Inflammatory macrophage treated with lipopolysaccharide for 1 hour (primary cell): Measurements from ENCODE around the gene ELP1.
A peak's percentile ranks its signal among the peaks of the same experiment; 100 is the strongest.

Source experiments
- DNase-seq, 2 donors: peaks; one replicate each; pipeline ENCODE4 v3.0.0-alpha.2; 2020 to 2022

ELP1 gene

GRCh38 chr9:108882052-108882888 is 51.7 kb downstream of the ELP1 start:
- DNase-seq: no peak

- DNase-seq: no peak
Measured at GRCh38 chr9:108880738-108881316, 53.1 kb downstream of the ELP1 start.

GRCh38 chr9:108877524-108877923 is 56.4 kb downstream of the ELP1 start:
- DNase-seq: no peak

GRCh38 chr9:108876425-108876824 is 57.5 kb downstream of the ELP1 start:
- no peak for DNase-seq

GRCh38 chr9:108874058-108874788 is 59.7 kb downstream of the ELP1 start:
- DNase-seq: no peak

GRCh38 chr9:108869092-108869725 is 64.7 kb downstream of the ELP1 start:
- DNase-seq: no peak

GRCh38 chr9:108867829-108868228 is 66.1 kb downstream of the ELP1 start:
- DNase-seq: no peak

- DNase-seq: no peak
Measured at GRCh38 chr9:108867116-108867515, 66.8 kb downstream of the ELP1 start.

GRCh38 chr9:108866001-108866420 is 67.9 kb downstream of the ELP1 start:
- DNase-seq: no peak

GRCh38 chr9:108865037-108865436 is 68.9 kb downstream of the ELP1 start:
- DNase-seq: no peak

GRCh38 chr9:108864446-108864845 is 69.5 kb downstream of the ELP1 start:
- no peak for DNase-seq

- peak in 1 of 2 donors; percentile 30 for DNase-seq
Measured at GRCh38 chr9:108863891-108864290, 70.0 kb downstream of the ELP1 start.

- DNase-seq: no peak
Measured at GRCh38 chr9:108861997-108862396, 71.9 kb downstream of the ELP1 start, which contains the start of gene ACTL7A. ACTL7A (plus strand) TSS chr9:108862266; CDS start chr9:108862323, 57 bp downstream.

- no peak for DNase-seq
Measured at GRCh38 chr9:108861464-108861863, 72.5 kb downstream of the ELP1 start.

- no peak for DNase-seq
Measured at GRCh38 chr9:108860764-108861163, 73.2 kb downstream of the ELP1 start.

- DNase-seq: no peak
Measured at GRCh38 chr9:108860354-108860753, 73.6 kb downstream of the ELP1 start.

GRCh38 chr9:108859459-108860114 is 74.3 kb downstream of the ELP1 start:
- no peak for DNase-seq

GRCh38 chr9:108857572-108857971 is 76.4 kb downstream of the ELP1 start:
- peak; percentile 45 to 72 for DNase-seq

GRCh38 chr9:108855888-108856287 is 78.0 kb downstream of the ELP1 start, which contains the start of gene ACTL7B:
ACTL7B (minus strand) TSS chr9:108855986; CDS start chr9:108855930, 56 bp downstream.
- DNase-seq: no peak

GRCh38 chr9:108855529-108855886 is 78.4 kb downstream of the ELP1 start:
- DNase-seq: no peak

- DNase-seq: no peak
Measured at GRCh38 chr9:108854641-108855528, 79.0 kb downstream of the ELP1 start.
